PFSK-1 (cell line): ENCODE data around the gene RUNX2.

Source experiments
- FOXP2 ChIP-seq: optimal IDR thresholded peaks from 2 replicates; pipeline ENCODE3; 2011; ENCODE audit warnings: borderline replicate concordance, control low read depth, inconsistent platforms; ENCODE audit not compliant: insufficient read depth; ENCODE audit errors: extremely low read length, extremely low read depth
- POLR2AphosphoS5 ChIP-seq: IDR thresholded peaks from 2 replicates; pipeline ENCODE4 v1.6.1; 2012; ENCODE audit warnings: low read depth, mild to moderate bottlenecking, control low read depth, low read length, moderate library complexity
- SIN3A ChIP-seq: IDR thresholded peaks from 2 replicates; pipeline ENCODE4 v1.6.1; 2012; ENCODE audit warnings: mild to moderate bottlenecking, low read length, moderate library complexity, borderline replicate concordance; ENCODE audit not compliant: insufficient read depth
- TAF1 ChIP-seq: IDR thresholded peaks from 2 replicates; pipeline ENCODE4 v1.6.1; 2012; ENCODE audit warnings: low read length, control low read depth, borderline replicate concordance; ENCODE audit not compliant: insufficient read depth
- TF ChIP-seq, protein P1 (sequence below), 2 experiments: IDR thresholded peaks; 2 replicates each; pipeline versions ENCODE4 v1.6.1 to v1.8.0; 2011 to 2012; ENCODE audit warnings: low read depth in 2 of 2, low read length in 2 of 2, control low read depth in 1 of 2, inconsistent platforms in 1 of 2, mild to moderate bottlenecking in 1 of 2, moderate library complexity in 1 of 2; ENCODE audit not compliant: insufficient read depth in 1 of 2

The RUNX2 gene

GRCh38 chr6:45572833-45573232, 244.7 kb downstream of the RUNX2 start:
- TF ChIP-seq, protein P1, sequence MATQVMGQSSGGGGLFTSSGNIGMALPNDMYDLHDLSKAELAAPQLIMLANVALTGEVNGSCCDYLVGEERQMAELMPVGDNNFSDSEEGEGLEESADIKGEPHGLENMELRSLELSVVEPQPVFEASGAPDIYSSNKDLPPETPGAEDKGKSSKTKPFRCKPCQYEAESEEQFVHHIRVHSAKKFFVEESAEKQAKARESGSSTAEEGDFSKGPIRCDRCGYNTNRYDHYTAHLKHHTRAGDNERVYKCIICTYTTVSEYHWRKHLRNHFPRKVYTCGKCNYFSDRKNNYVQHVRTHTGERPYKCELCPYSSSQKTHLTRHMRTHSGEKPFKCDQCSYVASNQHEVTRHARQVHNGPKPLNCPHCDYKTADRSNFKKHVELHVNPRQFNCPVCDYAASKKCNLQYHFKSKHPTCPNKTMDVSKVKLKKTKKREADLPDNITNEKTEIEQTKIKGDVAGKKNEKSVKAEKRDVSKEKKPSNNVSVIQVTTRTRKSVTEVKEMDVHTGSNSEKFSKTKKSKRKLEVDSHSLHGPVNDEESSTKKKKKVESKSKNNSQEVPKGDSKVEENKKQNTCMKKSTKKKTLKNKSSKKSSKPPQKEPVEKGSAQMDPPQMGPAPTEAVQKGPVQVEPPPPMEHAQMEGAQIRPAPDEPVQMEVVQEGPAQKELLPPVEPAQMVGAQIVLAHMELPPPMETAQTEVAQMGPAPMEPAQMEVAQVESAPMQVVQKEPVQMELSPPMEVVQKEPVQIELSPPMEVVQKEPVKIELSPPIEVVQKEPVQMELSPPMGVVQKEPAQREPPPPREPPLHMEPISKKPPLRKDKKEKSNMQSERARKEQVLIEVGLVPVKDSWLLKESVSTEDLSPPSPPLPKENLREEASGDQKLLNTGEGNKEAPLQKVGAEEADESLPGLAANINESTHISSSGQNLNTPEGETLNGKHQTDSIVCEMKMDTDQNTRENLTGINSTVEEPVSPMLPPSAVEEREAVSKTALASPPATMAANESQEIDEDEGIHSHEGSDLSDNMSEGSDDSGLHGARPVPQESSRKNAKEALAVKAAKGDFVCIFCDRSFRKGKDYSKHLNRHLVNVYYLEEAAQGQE (IDR thresholded peaks at IDR 0.05; ENCODE audit: insufficient read depth in 1 of 2, low read depth in 2 of 2, low read length in 2 of 2): no peak
- no peak for TF ChIP-seq TAF1
- no peak for TF ChIP-seq SIN3A
- TF ChIP-seq POLR2AphosphoS5: no peak
- TF ChIP-seq FOXP2: no peak

DNA sequence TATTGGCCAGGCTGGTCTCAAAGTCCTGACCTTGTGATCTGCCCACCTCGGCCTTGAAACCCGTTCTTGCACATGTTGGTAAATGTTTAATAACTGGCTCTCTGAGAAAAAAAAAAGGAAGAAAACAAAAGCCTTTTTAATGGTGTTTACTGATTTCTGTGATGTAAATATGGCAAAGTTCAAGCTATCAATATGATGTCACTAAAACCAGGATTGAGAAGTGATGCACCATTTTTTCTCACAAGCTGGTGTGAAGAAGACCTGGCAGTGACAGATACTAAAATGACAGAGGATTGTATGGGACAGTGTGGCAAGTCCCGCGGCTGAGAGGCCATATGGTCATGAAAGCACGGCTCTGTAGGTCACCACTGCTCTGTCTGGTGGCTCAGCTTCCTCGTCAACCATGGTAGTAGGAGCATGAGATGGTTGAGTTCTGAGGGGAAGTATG, 245.9 kb downstream of the RUNX2 start:
- TF ChIP-seq FOXP2: no peak
- TF ChIP-seq TAF1: no peak
- TF ChIP-seq, protein P1 (IDR thresholded peaks at IDR 0.05; ENCODE audit: insufficient read depth in 1 of 2, low read depth in 2 of 2, low read length in 2 of 2): no peak
- TF ChIP-seq SIN3A: no peak
- TF ChIP-seq POLR2AphosphoS5: no peak

DNA sequence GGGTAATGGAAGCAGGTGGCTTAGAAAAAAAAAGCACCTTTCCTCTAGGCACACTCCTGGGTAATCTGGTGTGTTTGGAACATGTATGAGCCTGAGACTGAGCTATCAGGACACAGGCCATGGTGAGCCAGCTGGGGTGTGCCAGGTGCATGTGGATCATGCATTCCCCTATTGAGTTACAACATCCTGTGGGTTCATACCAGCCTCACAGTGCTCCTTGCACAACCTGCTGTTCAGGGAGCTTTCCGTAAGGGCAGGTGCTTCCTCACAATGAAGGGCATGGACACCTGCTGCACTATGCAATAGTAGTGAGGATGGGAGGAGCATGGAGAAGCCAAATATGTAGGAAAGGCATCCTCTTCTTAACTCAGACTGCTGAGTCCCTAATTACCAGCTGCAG, 246.8 kb downstream of the RUNX2 start:
- no peak for TF ChIP-seq POLR2AphosphoS5
- TF ChIP-seq, protein P1 (IDR thresholded peaks at IDR 0.05; ENCODE audit: insufficient read depth in 1 of 2, low read depth in 2 of 2, low read length in 2 of 2): no peak
- TF ChIP-seq TAF1: no peak
- TF ChIP-seq FOXP2: no peak
- TF ChIP-seq SIN3A: no peak

DNA sequence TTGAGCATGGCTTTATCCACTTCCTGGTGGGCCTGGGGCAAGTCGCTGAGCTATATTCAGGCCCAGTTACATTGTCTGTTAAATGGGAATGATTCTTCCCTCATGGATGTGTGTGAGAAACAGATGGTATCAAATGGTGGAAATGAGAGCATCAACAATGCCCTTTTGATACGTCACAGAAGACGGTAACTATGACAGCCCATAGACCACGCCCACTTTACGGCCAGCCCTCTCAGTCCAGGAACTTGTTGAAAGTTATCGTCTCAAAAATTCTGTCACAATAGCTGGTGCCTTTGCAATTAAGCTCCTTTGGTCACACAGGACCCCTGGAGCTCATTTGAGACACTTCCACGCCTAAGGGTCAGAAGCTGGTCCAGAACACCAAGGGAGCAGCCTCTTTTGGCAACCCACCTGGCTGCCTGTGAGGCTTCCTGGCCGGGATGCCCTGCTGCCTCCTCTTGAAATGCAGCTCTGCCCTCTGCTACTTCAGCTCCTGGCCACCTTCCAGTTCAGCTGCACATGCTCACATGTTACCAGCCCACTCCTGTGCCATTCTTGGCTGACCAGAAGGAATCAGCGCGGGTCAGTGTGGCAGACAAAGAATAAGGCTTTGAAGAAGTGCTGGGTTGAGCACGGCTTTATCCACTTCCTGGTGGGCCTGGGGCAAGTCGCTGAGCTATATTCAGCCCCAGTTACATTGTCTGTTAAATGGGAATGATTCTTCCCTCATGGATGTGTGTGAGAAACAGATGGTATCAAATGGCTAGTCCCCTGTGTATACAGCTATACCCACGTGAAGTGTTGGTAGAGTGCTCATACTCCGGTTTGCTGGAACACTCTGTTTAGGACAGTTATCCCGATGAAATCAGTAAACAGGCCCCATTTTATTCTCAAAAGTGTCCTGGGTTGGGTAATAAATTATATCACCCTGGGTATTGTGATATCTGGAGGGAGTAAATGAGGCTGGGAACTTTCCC, 248.8 kb downstream of the RUNX2 start:
- TF ChIP-seq, protein P1 (IDR thresholded peaks at IDR 0.05; ENCODE audit: insufficient read depth in 1 of 2, low read depth in 2 of 2, low read length in 2 of 2): no peak
- TF ChIP-seq FOXP2: no peak
- TF ChIP-seq TAF1: no peak
- TF ChIP-seq SIN3A: no peak
- TF ChIP-seq POLR2AphosphoS5: no peak
